Measurements from ENCODE around the gene STPG3. TPM values are rescaled to one million over a fixed set of nuclear protein-coding genes. Genes with fewer than 3 reads are reported as not detected.

STPG3 gene
- polyA plus RNA-seq, 1 of the 3 experiments (the other 2 are of a cell fraction): not detected

DNA sequence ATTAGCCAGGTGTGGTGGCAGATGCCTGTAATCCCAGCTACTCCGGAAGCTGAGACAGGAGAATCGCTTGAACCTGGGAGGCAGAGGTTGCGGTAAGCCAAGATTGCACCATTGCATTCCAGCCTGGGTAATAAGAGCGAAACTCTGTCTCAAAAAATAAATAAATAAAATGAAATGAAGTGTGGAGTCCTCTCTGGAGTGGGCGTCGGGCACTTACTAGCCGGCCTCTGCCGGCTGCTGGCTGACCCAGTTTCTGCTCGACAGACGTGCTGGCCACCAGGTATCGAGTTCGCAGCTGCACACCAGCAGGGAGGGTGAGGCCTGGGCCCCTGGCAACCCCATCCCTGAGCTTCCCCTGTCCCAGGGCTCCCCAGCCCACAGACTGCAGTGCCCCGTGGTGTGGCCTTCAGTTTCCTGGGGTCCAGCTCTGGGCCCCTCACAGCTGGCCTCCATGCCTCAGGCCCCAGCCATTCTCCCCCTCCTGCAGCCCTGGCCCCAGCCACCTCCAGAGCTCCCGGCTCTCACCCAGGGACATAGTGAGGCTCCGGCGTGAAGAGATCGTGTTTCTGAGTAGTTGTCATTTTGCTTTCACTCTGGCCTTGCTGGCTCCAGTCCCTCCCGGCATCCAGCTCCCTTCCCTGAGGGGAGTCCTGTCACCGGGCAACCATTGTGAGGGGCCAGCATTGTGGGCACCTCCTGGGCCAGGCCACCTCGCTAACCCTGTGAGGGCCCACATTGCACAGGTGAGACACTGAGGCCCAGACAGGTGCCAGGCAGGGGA is 3.8 kb upstream of the STPG3 start:
- WGBS (ENCODE audit: low lambda C conversion rate): 84% methylated on average over 17 of the region's 20 CpGs
- TF ChIP-seq NRF1 (IDR thresholded peaks at IDR 0.05; ENCODE audit: low read depth, low read length) (no peak), JUND (IDR thresholded peaks at IDR 0.05) (no peak), TCF12 (IDR thresholded peaks at IDR 0.05) (no peak), FOSL2 (IDR thresholded peaks at IDR 0.05; ENCODE audit: borderline replicate concordance, low read depth) (no peak), GATA2 (CRISPR knock-in tag; IDR thresholded peaks at IDR 0.05) (no peak)
- DNase-seq: no peak
- no peak overlapping the region for H3K4me3 ChIP-seq (ENCODE audit: low read depth in 2 of 2, low read length in 1 of 2)
- H3F3A ChIP-seq (replicated peaks; ENCODE audit: insufficient read depth): peaks cover 9% of the 10 kb centered on the region
- ChIA-PET POLR2A (interaction anchor here (0.6 kb wide), 2 partner anchors 118 to 156 kb away, joined by 3 read pairs; no protein-coding TSS in a partner anchor), CTCF (interaction anchor here (1.2 to 8.2 kb wide), 2 partner anchors 10 to 183 kb away, joined by 4 to 38 read pairs; no protein-coding TSS in a partner anchor)
- no peak overlapping the region for H3K27ac ChIP-seq (ENCODE audit: low read depth in 2 of 2, low read length in 1 of 2)
- no peaks in the 10 kb centered on the region for H3K9me3 ChIP-seq
- peaks cover 11 to 12% of the 10 kb centered on the region in 2 experiments for H3K36me3 ChIP-seq (replicated peaks in 1 of 2; ENCODE audit: control insufficient read depth in 1 of 2, insufficient read depth in 2 of 2, low read length in 1 of 2)
- peaks cover 21% of the 10 kb centered on the region for H4K20me1 ChIP-seq (ENCODE audit: insufficient read depth)
- H3K4me2 ChIP-seq: no peak overlapping the region
- H3K27me3 ChIP-seq (ENCODE audit: insufficient read depth): no peaks in the 10 kb centered on the region
- H3K79me2 ChIP-seq (ENCODE audit: insufficient read depth): peaks cover 20% of the 10 kb centered on the region
- no peaks in the 10 kb centered on the region for H3K9me2 ChIP-seq
- no peak overlapping the region for H2AFZ ChIP-seq (ENCODE audit: low read depth)
- peaks cover 8 to 16% of the 10 kb centered on the region in 2 experiments; a peak in 1 of 4 replicates for H3K4me1 ChIP-seq (ENCODE audit: control insufficient read depth in 1 of 2, insufficient read depth in 2 of 2, low read depth in 1 of 2, low read length in 1 of 2)
- H3K9ac ChIP-seq: no peak overlapping the region

DNA sequence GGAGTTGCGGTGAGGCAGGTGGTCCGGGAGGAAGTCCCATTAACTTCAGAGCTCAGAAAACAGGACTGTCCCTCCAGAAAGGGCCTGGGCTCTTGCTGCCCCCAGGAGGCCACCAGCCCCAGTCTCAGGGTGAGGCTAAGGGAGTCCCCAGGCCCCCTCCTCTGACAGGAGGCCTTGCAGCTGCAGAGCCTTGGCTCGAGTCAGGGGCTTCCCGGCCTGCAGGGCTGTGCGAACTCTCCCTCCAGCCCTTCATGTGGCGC is 3.2 kb upstream of the STPG3 start:
- 80% methylated on average over 3 of the region's 6 CpGs for WGBS (ENCODE audit: low lambda C conversion rate)
- POLR2A ChIA-PET: no interaction called here
- no peak overlapping the region for H3K4me2 ChIP-seq

More for the DNA sequence above, 3.2 kb upstream of the STPG3 start:
- no peaks in the 10 kb centered on the region for H3K9me2 ChIP-seq
- TF ChIP-seq SMC3 (IDR thresholded peaks at IDR 0.05; ENCODE audit: low read depth, low read length): no peak
- no peak for TF ChIP-seq YY1 (IDR thresholded peaks at IDR 0.05; ENCODE audit: low read depth)
- no peak for TF ChIP-seq MAX (IDR thresholded peaks at IDR 0.05; ENCODE audit: low read depth)
- TF ChIP-seq, protein P1, sequence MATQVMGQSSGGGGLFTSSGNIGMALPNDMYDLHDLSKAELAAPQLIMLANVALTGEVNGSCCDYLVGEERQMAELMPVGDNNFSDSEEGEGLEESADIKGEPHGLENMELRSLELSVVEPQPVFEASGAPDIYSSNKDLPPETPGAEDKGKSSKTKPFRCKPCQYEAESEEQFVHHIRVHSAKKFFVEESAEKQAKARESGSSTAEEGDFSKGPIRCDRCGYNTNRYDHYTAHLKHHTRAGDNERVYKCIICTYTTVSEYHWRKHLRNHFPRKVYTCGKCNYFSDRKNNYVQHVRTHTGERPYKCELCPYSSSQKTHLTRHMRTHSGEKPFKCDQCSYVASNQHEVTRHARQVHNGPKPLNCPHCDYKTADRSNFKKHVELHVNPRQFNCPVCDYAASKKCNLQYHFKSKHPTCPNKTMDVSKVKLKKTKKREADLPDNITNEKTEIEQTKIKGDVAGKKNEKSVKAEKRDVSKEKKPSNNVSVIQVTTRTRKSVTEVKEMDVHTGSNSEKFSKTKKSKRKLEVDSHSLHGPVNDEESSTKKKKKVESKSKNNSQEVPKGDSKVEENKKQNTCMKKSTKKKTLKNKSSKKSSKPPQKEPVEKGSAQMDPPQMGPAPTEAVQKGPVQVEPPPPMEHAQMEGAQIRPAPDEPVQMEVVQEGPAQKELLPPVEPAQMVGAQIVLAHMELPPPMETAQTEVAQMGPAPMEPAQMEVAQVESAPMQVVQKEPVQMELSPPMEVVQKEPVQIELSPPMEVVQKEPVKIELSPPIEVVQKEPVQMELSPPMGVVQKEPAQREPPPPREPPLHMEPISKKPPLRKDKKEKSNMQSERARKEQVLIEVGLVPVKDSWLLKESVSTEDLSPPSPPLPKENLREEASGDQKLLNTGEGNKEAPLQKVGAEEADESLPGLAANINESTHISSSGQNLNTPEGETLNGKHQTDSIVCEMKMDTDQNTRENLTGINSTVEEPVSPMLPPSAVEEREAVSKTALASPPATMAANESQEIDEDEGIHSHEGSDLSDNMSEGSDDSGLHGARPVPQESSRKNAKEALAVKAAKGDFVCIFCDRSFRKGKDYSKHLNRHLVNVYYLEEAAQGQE (IDR thresholded peaks at IDR 0.05; ENCODE audit: low read depth, low read length): no peak
- no peak overlapping the region for H3K4me3 ChIP-seq (ENCODE audit: low read depth in 2 of 2, low read length in 1 of 2)
- peaks cover 14% of the 10 kb centered on the region for H3K79me2 ChIP-seq (ENCODE audit: insufficient read depth)
- CTCF ChIA-PET: interaction anchor here (1.2 to 8.2 kb wide), 2 partner anchors 11 to 183 kb away, joined by 4 to 38 read pairs; no protein-coding TSS in a partner anchor
- H3K9ac ChIP-seq: no peak overlapping the region
- H3K4me1 ChIP-seq (ENCODE audit: control insufficient read depth in 1 of 2, insufficient read depth in 2 of 2, low read depth in 1 of 2, low read length in 1 of 2): peaks cover 5 to 11% of the 10 kb centered on the region in 2 experiments; a peak in 1 of 4 replicates
- no peaks in the 10 kb centered on the region for H3K9me3 ChIP-seq
- H4K20me1 ChIP-seq (ENCODE audit: insufficient read depth): peaks cover 16% of the 10 kb centered on the region
- peaks cover 7% of the 10 kb centered on the region for H3F3A ChIP-seq (replicated peaks; ENCODE audit: insufficient read depth)
- no peak for DNase-seq
- H3K27ac ChIP-seq (ENCODE audit: low read depth in 2 of 2, low read length in 1 of 2): no peak overlapping the region
- H3K27me3 ChIP-seq (ENCODE audit: insufficient read depth): no peaks in the 10 kb centered on the region
- no peak overlapping the region for H2AFZ ChIP-seq (ENCODE audit: low read depth)
- peaks cover 5 to 9% of the 10 kb centered on the region in 2 experiments for H3K36me3 ChIP-seq (replicated peaks in 1 of 2; ENCODE audit: control insufficient read depth in 1 of 2, insufficient read depth in 2 of 2, low read length in 1 of 2)

Measured in SK-N-SH (cell line).